ENCODE results near the gene TMEM131.

Gene TMEM131

GRCh38 chr2:97991081-97991856 lies 4.5 kb downstream of the TMEM131 start:
- DNase-seq (ENCODE audit: low spot score) = no peak

- no peak for DNase-seq (ENCODE audit: low spot score)
Measured at GRCh38 chr2:97988722-97989121, 7.0 kb downstream of the TMEM131 start.

GRCh38 chr2:97985998-97986397 lies 9.8 kb downstream of the TMEM131 start:
- no peak for DNase-seq (ENCODE audit: low spot score)

- DNase-seq (ENCODE audit: low spot score) = peak; percentile 20
Measured at GRCh38 chr2:97983698-97984097, 12.1 kb downstream of the TMEM131 start.

GRCh38 chr2:97983134-97983533 lies 12.6 kb downstream of the TMEM131 start:
- DNase-seq (ENCODE audit: low spot score) = no peak

- no peak for DNase-seq (ENCODE audit: low spot score)
Measured at GRCh38 chr2:97982621-97983020, 13.1 kb downstream of the TMEM131 start.

GRCh38 chr2:97981961-97982360 lies 13.8 kb downstream of the TMEM131 start:
- no peak for DNase-seq (ENCODE audit: low spot score)

GRCh38 chr2:97979904-97980303 lies 15.8 kb downstream of the TMEM131 start:
- no peak for DNase-seq (ENCODE audit: low spot score)

GRCh38 chr2:97974471-97974870 lies 21.3 kb downstream of the TMEM131 start:
- no peak for DNase-seq (ENCODE audit: low spot score)

GRCh38 chr2:97970293-97971060 lies 25.3 kb downstream of the TMEM131 start:
- no peak for DNase-seq (ENCODE audit: low spot score)

- DNase-seq (ENCODE audit: low spot score) = peak; percentile 40
Measured at GRCh38 chr2:97969081-97970067, 26.4 kb downstream of the TMEM131 start.

GRCh38 chr2:97967931-97968627 lies 27.7 kb downstream of the TMEM131 start:
- DNase-seq (ENCODE audit: low spot score) = peak; percentile 51

- no peak for DNase-seq (ENCODE audit: low spot score)
Measured at GRCh38 chr2:97967216-97967592, 28.5 kb downstream of the TMEM131 start.

- no peak for DNase-seq (ENCODE audit: low spot score)
Measured at GRCh38 chr2:97966545-97967215, 29.1 kb downstream of the TMEM131 start.

GRCh38 chr2:97965116-97965515 lies 30.6 kb downstream of the TMEM131 start:
- no peak for DNase-seq (ENCODE audit: low spot score)

GRCh38 chr2:97963880-97964279 lies 31.9 kb downstream of the TMEM131 start:
- DNase-seq (ENCODE audit: low spot score) = no peak

GRCh38 chr2:97963079-97963406 lies 32.7 kb downstream of the TMEM131 start:
- DNase-seq (ENCODE audit: low spot score) = no peak

GRCh38 chr2:97961534-97961933 lies 34.2 kb downstream of the TMEM131 start:
- no peak for DNase-seq (ENCODE audit: low spot score)

GRCh38 chr2:97958184-97958583 lies 37.6 kb downstream of the TMEM131 start:
- DNase-seq (ENCODE audit: low spot score) = no peak

- no peak for DNase-seq (ENCODE audit: low spot score)
Measured at GRCh38 chr2:97957432-97958183, 38.1 kb downstream of the TMEM131 start.
